Astrocyte (in vitro differentiated cells and primary cell): ENCODE results near the gene TUBB. TPM values are rescaled to one million over a fixed set of nuclear protein-coding genes. Genes with fewer than 3 reads are reported as not detected.

Experiments used
- DNase-seq: peaks from one replicate; pipeline ENCODE4 v3.0.0-alpha.2; 2010; ENCODE audit warnings: low read depth
- FAIRE-seq: peaks from 2 replicates; lab custom pipeline; 2011; peaks lifted over from hg19 to GRCh38; lab: Jason Lieb, UNC
- H2AFZ ChIP-seq: 2 replicates; pipeline ENCODE4 v1.6.0; 2012; ENCODE audit warnings: low read depth, low read length, inconsistent platforms
- H3K27ac ChIP-seq: 2 replicates; pipeline ENCODE4 v1.5.1; 2011; ENCODE audit warnings: low read depth, low read length, inconsistent platforms
- H3K27me3 ChIP-seq: 2 replicates; pipeline ENCODE4 v1.6.0; 2011; ENCODE audit warnings: low read length, inconsistent platforms; ENCODE audit not compliant: insufficient read depth
- H3K36me3 ChIP-seq: 2 replicates; pipeline ENCODE4 v1.5.1; 2011; ENCODE audit warnings: low read length, inconsistent platforms; ENCODE audit not compliant: insufficient read depth
- H3K4me1 ChIP-seq: 2 replicates; pipeline ENCODE4 v1.5.1; 2011; ENCODE audit warnings: low read length, inconsistent platforms; ENCODE audit not compliant: insufficient read depth
- H3K4me2 ChIP-seq: 2 replicates; pipeline ENCODE4 v1.6.0; 2012; ENCODE audit warnings: low read length, inconsistent platforms
- H3K4me3 ChIP-seq: 2 replicates; pipeline ENCODE4 v1.5.1; 2011; ENCODE audit warnings: low read depth, mild to moderate bottlenecking, low read length, inconsistent platforms; ENCODE audit not compliant: insufficient read depth
- H3K79me2 ChIP-seq: 2 replicates; pipeline ENCODE4 v1.6.0; 2012; ENCODE audit warnings: mild to moderate bottlenecking, low read length, inconsistent platforms; ENCODE audit not compliant: insufficient read depth
- H3K9ac ChIP-seq: 2 replicates; pipeline ENCODE4 v1.6.0; 2012; ENCODE audit warnings: mild to moderate bottlenecking, low read length, inconsistent platforms
- H3K9me3 ChIP-seq: 2 replicates; pipeline ENCODE4 v1.5.1; 2012; ENCODE audit warnings: low read depth, mild to moderate bottlenecking, low read length, inconsistent platforms; ENCODE audit not compliant: insufficient read depth
- H4K20me1 ChIP-seq: 2 replicates; pipeline ENCODE4 v1.6.0; 2012; ENCODE audit warnings: low read length, inconsistent platforms; ENCODE audit not compliant: insufficient read depth
- H3K27ac Mint-ChIP-seq: one replicate; pipeline ENCODE4 v1.8.0; 2021; ENCODE audit warnings: mild to moderate bottlenecking, mixed read lengths; ENCODE audit not compliant: unreplicated experiment
- H3K27me3 Mint-ChIP-seq: one replicate; pipeline ENCODE4 v1.8.0; 2021; ENCODE audit warnings: low read depth, mixed read lengths; ENCODE audit not compliant: unreplicated experiment
- H3K36me3 Mint-ChIP-seq: one replicate; pipeline ENCODE4 v1.8.0; 2021; ENCODE audit warnings: low read depth, mixed read lengths; ENCODE audit not compliant: unreplicated experiment
- H3K4me1 Mint-ChIP-seq: one replicate; pipeline ENCODE4 v1.8.0; 2021; ENCODE audit warnings: low read depth, mixed read lengths; ENCODE audit not compliant: unreplicated experiment
- H3K4me3 Mint-ChIP-seq: one replicate; pipeline ENCODE4 v1.8.0; 2021; ENCODE audit warnings: mild to moderate bottlenecking, moderate library complexity, mixed read lengths; ENCODE audit not compliant: unreplicated experiment
- H3K9me3 Mint-ChIP-seq: one replicate; pipeline ENCODE4 v1.8.0; 2021; ENCODE audit warnings: mild to moderate bottlenecking, mixed read lengths; ENCODE audit not compliant: unreplicated experiment
- EZH2 ChIP-seq: IDR thresholded peaks from 2 replicates; pipeline ENCODE4 v1.6.1; 2012; ENCODE audit warnings: mild to moderate bottlenecking, low read length, inconsistent platforms; ENCODE audit not compliant: insufficient read depth
- total RNA-seq: library from RNA; stranded (reverse); gene quantifications from 2 replicates; pipeline ENCODE4 v1.2.1, GENCODE V29; 2021
- TF ChIP-seq, protein P1 (sequence below): IDR thresholded peaks from 2 replicates; pipeline ENCODE4 v1.5.1; 2011; ENCODE audit warnings: low read depth, mild to moderate bottlenecking, inconsistent platforms, low read length, moderate library complexity; ENCODE audit not compliant: insufficient read depth

TUBB gene
- total RNA-seq, 1 donor from 2014 or later, result 887 TPM

DNA sequence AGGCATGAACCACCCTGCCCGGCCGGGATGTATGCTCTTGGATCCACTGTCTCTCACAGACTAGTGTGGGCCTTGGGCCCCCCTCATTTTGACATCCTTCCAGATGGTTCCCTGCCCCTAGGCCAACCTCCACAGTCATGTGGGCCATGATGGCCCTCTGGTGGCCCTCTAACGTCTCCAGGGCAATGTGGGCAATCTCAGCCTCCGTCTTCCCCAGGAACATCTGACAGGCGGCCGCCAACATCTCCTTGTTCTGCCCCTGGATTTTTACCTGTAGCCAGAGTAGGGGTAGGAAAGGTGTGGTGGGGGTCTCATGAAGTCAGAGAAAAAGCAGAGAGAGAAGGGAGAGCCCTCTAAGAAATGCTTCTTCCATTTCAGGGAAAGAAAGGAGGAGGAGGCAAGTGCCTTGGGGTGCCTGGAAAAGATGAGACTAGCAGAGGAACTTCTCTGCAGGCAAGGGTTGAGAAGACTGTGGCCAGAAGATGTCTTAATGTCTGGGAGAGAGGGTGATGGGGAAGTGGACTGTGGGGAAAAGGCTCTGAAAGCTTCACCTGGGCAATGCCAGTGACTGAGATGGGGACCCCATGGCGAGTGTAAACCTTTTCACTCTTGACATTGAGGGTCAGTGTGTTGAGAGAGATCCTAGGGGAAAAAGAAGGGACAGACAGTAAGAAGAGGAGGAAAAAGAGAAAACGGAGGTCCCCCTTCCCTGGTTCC lies 21.1 kb downstream of the TUBB start:
- Histone ChIP-seq H3K36me3 (peaks cover 9% of the 10 kb centered on the region), H3K4me3 (peak overlapping the region; percentile 96), H4K20me1 (peaks cover 33% of the 10 kb centered on the region), H3K27me3 (no peaks in the 10 kb centered on the region), H3K4me2 (peak overlapping the region; percentile 84), H2AFZ (no peak overlapping the region), H3K9me3 (no peaks in the 10 kb centered on the region), H3K27ac (peak overlapping the region; percentile 94), H3K9ac (peak overlapping the region; percentile 97), H3K4me1 (peaks cover 22% of the 10 kb centered on the region), H3K79me2 (peaks cover 45% of the 10 kb centered on the region)
- no peaks in the 10 kb centered on the region for H3K27me3 Mint-ChIP-seq
- no peaks in the 10 kb centered on the region for H3K9me3 Mint-ChIP-seq
- peaks cover 26% of the 10 kb centered on the region for H3K36me3 Mint-ChIP-seq
- DNase-seq (no peak), FAIRE-seq (no peak)
- TF ChIP-seq EZH2, result no peak
- TF ChIP-seq, protein P1, sequence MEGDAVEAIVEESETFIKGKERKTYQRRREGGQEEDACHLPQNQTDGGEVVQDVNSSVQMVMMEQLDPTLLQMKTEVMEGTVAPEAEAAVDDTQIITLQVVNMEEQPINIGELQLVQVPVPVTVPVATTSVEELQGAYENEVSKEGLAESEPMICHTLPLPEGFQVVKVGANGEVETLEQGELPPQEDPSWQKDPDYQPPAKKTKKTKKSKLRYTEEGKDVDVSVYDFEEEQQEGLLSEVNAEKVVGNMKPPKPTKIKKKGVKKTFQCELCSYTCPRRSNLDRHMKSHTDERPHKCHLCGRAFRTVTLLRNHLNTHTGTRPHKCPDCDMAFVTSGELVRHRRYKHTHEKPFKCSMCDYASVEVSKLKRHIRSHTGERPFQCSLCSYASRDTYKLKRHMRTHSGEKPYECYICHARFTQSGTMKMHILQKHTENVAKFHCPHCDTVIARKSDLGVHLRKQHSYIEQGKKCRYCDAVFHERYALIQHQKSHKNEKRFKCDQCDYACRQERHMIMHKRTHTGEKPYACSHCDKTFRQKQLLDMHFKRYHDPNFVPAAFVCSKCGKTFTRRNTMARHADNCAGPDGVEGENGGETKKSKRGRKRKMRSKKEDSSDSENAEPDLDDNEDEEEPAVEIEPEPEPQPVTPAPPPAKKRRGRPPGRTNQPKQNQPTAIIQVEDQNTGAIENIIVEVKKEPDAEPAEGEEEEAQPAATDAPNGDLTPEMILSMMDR, result no peak
- H3K4me3 Mint-ChIP-seq, result peak overlapping the region; percentile 88
- H3K4me1 Mint-ChIP-seq, result peaks cover 29% of the 10 kb centered on the region
- H3K27ac Mint-ChIP-seq, result peak overlapping the region; percentile 99

DNA sequence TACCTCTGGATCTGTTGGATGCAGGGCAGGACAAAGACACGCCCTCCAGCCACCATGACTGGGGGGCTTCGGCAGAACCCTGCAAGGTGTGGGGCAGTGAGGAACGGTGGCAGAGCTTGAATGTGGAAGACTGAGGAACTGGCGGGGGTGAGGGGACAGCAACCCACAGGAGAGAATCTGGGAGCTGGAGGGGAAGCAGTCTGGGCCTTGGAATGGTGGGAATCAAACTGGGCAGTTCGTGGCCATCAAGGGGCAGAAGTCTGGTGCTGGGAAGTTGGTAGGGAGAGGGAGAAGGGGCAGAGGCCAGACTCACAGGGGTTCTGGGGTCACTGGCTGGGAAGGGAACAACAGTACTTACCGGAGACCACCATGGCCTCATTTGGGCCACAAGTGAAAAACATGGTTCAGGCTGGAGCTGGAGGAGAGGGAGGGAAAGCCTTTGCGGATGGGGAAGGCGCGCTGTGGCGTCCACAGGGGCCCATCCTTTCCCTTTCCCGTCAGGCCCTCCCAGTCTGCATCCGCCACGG lies 21.7 kb downstream of the TUBB start:
- peak overlapping the region; percentile 94 for H3K27ac ChIP-seq

More for the DNA sequence above, 21.7 kb downstream of the TUBB start:
- TF ChIP-seq, protein P1, result no peak
- no peak for TF ChIP-seq EZH2
- Mint-ChIP-seq H3K27me3 (no peaks in the 10 kb centered on the region), H3K4me3 (peak overlapping the region; percentile 88), H3K9me3 (no peaks in the 10 kb centered on the region), H3K36me3 (peaks cover 23% of the 10 kb centered on the region), H3K27ac (peak overlapping the region; percentile 99), H3K4me1 (peaks cover 29% of the 10 kb centered on the region)
- peaks cover 33% of the 10 kb centered on the region for H4K20me1 ChIP-seq
- H3K4me2 ChIP-seq, result peak overlapping the region; percentile 84
- H3K4me3 ChIP-seq, result peak overlapping the region; percentile 96
- H3K27me3 ChIP-seq, result no peaks in the 10 kb centered on the region
- no peaks in the 10 kb centered on the region for H3K9me3 ChIP-seq
- no peak for FAIRE-seq
- H3K36me3 ChIP-seq, result peaks cover 9% of the 10 kb centered on the region
- peak overlapping the region; percentile 97 for H3K9ac ChIP-seq
- H2AFZ ChIP-seq, result no peak overlapping the region
- peaks cover 45% of the 10 kb centered on the region for H3K79me2 ChIP-seq
- H3K4me1 ChIP-seq, result peaks cover 22% of the 10 kb centered on the region
- DNase-seq, result no peak
